Stimulated activated CD8-positive, alpha-beta memory T cell treated with anti-CD3 and anti-CD28 coated beads, Interleukin-15, amount 100 ng/mL, for 4 hours (primary cell): ENCODE data around the gene RIPPLY2.
A peak's percentile ranks its signal among the peaks of the same experiment; 100 is the strongest.
"Not testable (repeated sequence)": the region's sequence is repeated elsewhere in the genome, so short reads cannot be mapped to it uniquely, and the experiment has no call there.

ENCODE experiments used
- DNase-seq, 2 donors: peaks; one replicate each; pipeline ENCODE4 v3.0.0-alpha.2; 2020; ENCODE audit warnings: low read depth in 2 of 2

RIPPLY2 gene

DNA sequence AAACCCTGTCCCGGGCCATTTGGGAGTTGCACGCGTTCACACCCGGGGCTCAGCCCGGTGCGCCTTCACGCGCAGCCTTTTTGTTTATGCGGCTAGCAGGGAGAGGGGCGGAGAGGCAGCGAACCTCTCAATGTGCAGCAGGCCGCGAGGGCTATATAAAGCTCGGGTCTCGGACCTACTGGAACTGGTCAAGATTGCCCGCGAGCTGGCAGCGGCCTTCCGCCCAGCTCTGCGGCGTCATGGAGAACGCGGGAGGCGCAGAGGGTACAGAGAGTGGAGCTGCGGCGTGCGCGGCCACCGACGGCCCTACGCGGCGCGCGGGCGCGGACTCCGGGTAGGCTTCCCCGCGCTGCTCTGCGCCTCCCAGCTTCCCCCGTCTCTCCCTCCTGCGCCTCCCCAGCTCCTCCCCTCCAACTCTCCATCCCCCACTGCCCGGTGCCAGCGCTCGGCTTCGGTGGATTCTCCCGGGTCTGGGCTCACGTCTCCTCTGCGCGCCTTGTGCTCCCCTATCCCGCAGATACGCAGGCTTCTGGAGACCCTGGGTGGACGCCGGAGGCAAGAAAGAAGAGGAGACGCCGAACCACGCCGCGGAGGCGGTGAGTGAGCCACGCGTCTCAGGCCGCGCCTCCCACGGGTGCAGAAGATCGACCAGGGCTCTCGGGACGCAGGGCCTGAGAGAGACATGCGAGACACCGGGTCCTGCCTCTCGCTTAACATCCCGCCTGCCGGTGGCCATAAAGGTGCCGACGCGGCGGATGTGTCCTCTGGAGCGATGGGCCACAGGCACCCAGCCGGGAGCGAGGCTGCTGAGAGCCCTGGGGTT, at the start of gene RIPPLY2:
Gene RIPPLY2 (plus strand): TSS at position 183 of the 823 bp plus-strand sequence. CDS start 57 bp downstream, at position 240.
- no peak for DNase-seq

DNA sequence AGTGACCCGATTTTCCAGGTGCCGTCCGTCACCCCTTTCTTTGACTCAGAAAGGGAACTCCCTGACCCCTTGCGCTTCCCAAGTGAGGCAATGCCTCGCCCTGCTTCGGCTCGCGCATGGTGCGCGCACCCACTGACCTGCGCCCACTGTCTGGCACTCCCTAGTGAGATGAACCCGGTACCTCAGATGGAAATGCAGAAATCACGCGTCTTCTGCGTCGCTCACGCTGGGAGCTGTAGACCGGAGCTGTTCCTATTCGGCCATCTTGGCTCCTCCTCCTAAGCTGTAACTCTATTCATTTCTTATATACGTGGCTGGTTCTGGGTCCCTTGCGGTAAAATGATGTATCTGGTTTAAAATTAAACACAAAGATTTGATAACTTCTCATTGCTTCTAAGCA, 49.7 kb upstream of the RIPPLY2 start:
- not testable (repeated sequence) for DNase-seq

DNA sequence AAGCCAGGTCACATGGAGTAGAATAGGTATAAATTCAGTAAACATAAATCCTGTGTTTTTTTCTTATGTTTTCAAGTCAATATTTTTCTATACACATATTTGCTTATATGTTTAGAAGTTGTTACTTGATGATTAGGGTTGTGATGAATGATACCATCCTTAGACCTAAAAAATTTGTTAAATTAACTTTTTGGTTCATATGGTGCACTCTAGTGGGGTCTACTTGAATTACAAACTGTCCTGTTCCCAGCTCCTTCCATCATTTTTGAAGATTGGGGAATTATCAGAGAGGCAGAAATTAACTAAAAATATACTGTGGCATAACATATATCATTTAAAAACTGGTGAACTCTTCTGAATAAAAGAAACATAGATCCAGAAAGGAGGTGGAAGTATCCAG, 48.3 kb upstream of the RIPPLY2 start:
- no peak for DNase-seq

GRCh38 chr6:83808005-83808404, 45.2 kb upstream of the RIPPLY2 start:
- no peak for DNase-seq

- DNase-seq = no peak
Measured at GRCh38 chr6:83808926-83809325, 44.2 kb upstream of the RIPPLY2 start.

- no peak for DNase-seq
Measured at GRCh38 chr6:83812595-83812994, 40.6 kb upstream of the RIPPLY2 start.

GRCh38 chr6:83815631-83816272, 37.4 kb upstream of the RIPPLY2 start:
- DNase-seq = no peak

GRCh38 chr6:83822629-83823169, 30.5 kb upstream of the RIPPLY2 start:
- DNase-seq = no peak

- DNase-seq = no peak
Measured at GRCh38 chr6:83824388-83824801, 28.8 kb upstream of the RIPPLY2 start.

DNA sequence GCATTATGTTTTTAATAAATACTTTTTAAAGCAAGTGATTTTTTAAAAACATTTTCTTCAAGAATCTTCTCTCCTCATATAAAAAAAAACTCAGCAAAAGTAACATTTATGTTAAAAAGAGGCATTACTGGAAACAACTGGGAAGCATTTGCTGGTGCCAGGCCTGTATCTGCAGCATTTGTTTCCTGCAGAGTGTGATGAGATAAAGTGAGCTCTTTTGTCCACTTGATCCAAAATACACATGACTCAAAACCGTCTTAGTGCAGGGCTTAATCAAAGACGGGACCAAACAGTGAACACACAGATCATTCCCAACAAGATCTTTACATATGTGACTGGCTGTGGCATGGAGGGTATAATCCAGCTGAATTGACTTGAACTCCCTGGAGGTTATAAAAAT, 28.3 kb upstream of the RIPPLY2 start:
- DNase-seq = no peak

DNA sequence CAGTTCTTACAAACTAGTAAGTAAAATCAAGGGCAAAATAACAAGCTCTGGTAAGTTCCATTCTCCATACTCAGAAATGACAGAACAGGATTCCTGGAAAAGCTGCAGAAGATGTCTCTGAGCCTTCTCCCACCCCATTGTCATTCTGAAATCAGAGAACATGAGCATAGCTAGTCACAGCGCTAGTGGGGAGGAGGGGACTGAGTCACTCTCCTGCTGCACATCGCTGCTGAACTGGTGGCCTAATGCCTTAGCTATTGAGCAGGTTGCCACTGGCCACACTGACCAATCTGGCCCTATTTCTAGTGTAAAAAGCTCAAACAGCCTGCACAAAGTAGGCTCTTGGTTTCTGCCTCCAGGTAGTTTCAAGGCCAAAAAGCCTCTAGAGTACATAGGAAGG, 26.1 kb upstream of the RIPPLY2 start:
- no peak for DNase-seq

DNA sequence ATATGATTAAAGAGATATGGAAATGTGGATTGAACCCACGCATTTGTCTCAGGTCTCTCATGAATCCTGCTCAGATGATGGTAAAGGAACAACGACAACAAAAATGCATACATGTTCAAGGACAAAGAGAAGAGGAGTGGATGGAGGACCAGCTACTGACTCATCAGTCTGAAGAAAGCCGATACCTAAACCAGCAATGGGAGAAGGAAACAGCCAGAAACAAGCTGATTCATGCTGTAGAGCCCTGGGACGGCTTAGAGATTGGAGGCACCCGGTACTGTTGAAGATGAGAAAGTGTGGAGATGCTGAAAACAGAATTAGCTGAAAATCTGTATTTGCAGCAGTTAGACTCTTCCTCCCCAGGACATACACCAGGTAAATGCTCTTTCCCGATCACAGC, 14.4 kb upstream of the RIPPLY2 start:
- no peak for DNase-seq

GRCh38 chr6:83844170-83844569, 9.0 kb upstream of the RIPPLY2 start:
- DNase-seq = no peak

- no peak for DNase-seq
Measured at GRCh38 chr6:83846291-83846690, 6.9 kb upstream of the RIPPLY2 start.

DNA sequence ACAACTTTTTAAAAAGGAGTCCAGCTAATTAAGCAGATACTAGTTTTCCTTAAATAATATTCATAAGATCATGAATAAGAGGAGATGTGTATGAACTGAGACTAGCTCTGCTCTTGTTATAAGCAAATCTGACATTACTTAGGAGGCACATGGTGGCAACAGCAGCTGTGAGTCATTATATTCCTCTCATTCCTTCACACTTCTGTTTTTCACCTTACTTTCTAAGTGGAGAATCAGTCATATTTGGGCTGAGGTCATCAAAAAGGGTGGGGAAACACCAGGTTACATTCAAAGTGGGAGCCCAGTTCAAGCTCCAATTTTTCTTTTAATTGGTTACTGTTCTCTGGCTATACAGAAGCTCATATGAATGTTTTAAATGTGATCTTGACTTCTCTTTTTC, 6.0 kb upstream of the RIPPLY2 start:
- DNase-seq = no peak

GRCh38 chr6:83849127-83849526, 4.0 kb upstream of the RIPPLY2 start:
- DNase-seq = no peak

GRCh38 chr6:83849610-83850009, 3.5 kb upstream of the RIPPLY2 start:
- no peak for DNase-seq

- no peak for DNase-seq
Measured at GRCh38 chr6:83852528-83853177, 507 bp upstream of the RIPPLY2 start.

GRCh38 chr6:83854001-83854501, 891 bp downstream of the RIPPLY2 start:
- DNase-seq = no peak

GRCh38 chr6:83854766-83855165, 1.6 kb downstream of the RIPPLY2 start:
- no peak for DNase-seq

DNA sequence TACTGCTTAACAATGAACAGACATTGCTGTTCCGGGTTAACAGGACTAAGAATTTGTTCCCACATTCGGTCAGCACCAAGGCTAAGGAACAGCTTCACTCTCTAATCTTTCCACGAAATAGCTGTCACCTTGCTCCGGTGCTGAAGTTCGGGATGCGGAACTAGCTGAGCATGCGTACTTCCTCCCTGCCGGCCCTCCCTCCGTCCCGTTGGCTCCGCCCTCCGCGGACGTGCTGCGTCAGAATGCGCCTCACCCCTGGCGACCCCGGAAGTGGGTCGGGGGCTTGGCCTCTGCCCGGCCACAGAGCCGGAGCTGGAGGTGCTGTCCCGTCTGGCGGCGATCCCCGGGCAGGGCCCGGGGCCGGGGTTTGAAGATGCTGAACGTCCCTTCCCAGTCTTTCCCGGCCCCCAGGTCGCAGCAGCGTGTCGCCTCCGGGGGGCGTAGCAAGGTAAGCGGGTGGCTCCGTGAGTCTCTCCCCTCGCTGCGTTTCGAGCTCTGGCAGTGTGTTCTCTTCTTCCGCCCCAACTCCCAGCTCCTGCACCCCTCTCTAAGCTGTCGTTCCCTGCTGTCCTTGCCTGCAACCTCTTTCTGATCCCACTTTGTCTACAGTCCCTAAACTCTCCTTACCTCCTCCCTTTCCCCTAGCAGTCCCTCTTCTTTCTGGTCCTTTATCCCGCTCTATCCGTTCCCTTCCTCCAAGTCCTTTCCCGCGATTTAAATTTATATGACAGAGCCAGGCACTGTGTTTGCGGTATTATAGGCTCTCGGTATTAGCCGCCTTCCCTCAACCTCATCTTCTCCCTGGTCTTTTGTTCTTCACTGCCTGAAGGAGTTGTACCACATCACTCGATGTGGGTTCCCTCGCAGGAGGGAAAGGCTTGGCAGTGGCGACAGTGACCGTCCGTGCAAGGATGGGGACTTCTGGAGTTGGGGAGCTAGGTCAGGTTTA, 6.5 kb downstream of the RIPPLY2 start, which contains the start of gene CYB5R4:
Gene CYB5R4 (plus strand): TSS at position 280 of the 949 bp plus-strand sequence. CDS start 94 bp downstream, at position 374.
- peak; percentile 82 to 87 for DNase-seq
